ENCODE results near the gene LHFPL6. TPM values are rescaled to one million over a fixed set of nuclear protein-coding genes. Genes with fewer than 3 reads are reported as not detected.
"Not testable (repeated sequence)": the region's sequence is repeated elsewhere in the genome, so short reads cannot be mapped to it uniquely, and the experiment has no call there.

LHFPL6 gene
- total RNA-seq, 2 experiments from 2014 or later, result 0.60 to 0.74 TPM

GRCh38 chr13:39347926-39348901, 254.8 kb downstream of the LHFPL6 start:
- Mint-ChIP-seq H3K27me3 (peaks cover 12% of the 10 kb centered on the region), H3K4me1 (ENCODE audit: low read depth) (no peaks in the 10 kb centered on the region), H3K9me3 (no peaks in the 10 kb centered on the region), H3K4me3 (no peak overlapping the region), H3K27ac (no peak overlapping the region), H3K36me3 (ENCODE audit: low read depth) (no peaks in the 10 kb centered on the region)
- ChIA-PET POLR2A (no interaction called here), CTCF (no interaction called here)
- intact Hi-C loops (cut with micrococcal nuclease), result no loop called here
- ATAC-seq (no peak), DNase-seq (no peak)
- TF ChIP-seq CTCF (IDR thresholded peaks at IDR 0.05), result no peak

GRCh38 chr13:39345982-39346381, 257.0 kb downstream of the LHFPL6 start:
- TF ChIP-seq CTCF (IDR thresholded peaks at IDR 0.05), result no peak

GRCh38 chr13:39341251-39341650, 261.7 kb downstream of the LHFPL6 start:
- no peak for DNase-seq
- TF ChIP-seq CTCF (IDR thresholded peaks at IDR 0.05), result no peak
- H3K36me3 Mint-ChIP-seq (ENCODE audit: low read depth), result no peaks in the 10 kb centered on the region
- POLR2A ChIA-PET, result interaction anchor here (0.6 kb wide), 1 partner anchor 862 kb away, joined by 3 read pairs; no protein-coding TSS in a partner anchor
- intact Hi-C loops (cut with micrococcal nuclease), result no loop called here
- H3K27ac Mint-ChIP-seq, result no peak overlapping the region
- H3K4me1 Mint-ChIP-seq (ENCODE audit: low read depth), result no peaks in the 10 kb centered on the region
- CTCF ChIA-PET, result no interaction called here
- no peak for ATAC-seq
- peaks cover 5% of the 10 kb centered on the region for H3K27me3 Mint-ChIP-seq
- no peak overlapping the region for H3K4me3 Mint-ChIP-seq
- H3K9me3 Mint-ChIP-seq, result no peaks in the 10 kb centered on the region

More at GRCh38 chr13:39345982-39346381, 257.0 kb downstream of the LHFPL6 start:
- no peaks in the 10 kb centered on the region for H3K36me3 Mint-ChIP-seq (ENCODE audit: low read depth)
- ATAC-seq, result no peak
- POLR2A ChIA-PET, result no interaction called here
- no peak overlapping the region for H3K4me3 Mint-ChIP-seq
- intact Hi-C loops (cut with micrococcal nuclease), result no loop called here
- no peak for DNase-seq
- no peaks in the 10 kb centered on the region for H3K4me1 Mint-ChIP-seq (ENCODE audit: low read depth)
- no peak overlapping the region for H3K27ac Mint-ChIP-seq
- H3K9me3 Mint-ChIP-seq, result no peaks in the 10 kb centered on the region
- peaks cover 13% of the 10 kb centered on the region for H3K27me3 Mint-ChIP-seq
- CTCF ChIA-PET, result no interaction called here

- H3K4me3 Mint-ChIP-seq; H3K9me3 Mint-ChIP-seq; POLR2A ChIA-PET; H3K27ac Mint-ChIP-seq; H3K27me3 Mint-ChIP-seq; intact Hi-C loops (cut with micrococcal nuclease); ATAC-seq; H3K4me1 Mint-ChIP-seq (ENCODE audit: low read depth); DNase-seq; CTCF ChIA-PET; H3K36me3 Mint-ChIP-seq (ENCODE audit: low read depth): not testable (repeated sequence)
Measured at GRCh38 chr13:39338114-39338513, 264.9 kb downstream of the LHFPL6 start.

GRCh38 chr13:39336937-39337336, 266.1 kb downstream of the LHFPL6 start:
- H3K27ac Mint-ChIP-seq, result no peak overlapping the region
- H3K4me1 Mint-ChIP-seq (ENCODE audit: low read depth), result no peaks in the 10 kb centered on the region
- POLR2A ChIA-PET, result no interaction called here
- H3K27me3 Mint-ChIP-seq, result peaks cover 5% of the 10 kb centered on the region
- CTCF ChIA-PET, result no interaction called here
- no peaks in the 10 kb centered on the region for H3K36me3 Mint-ChIP-seq (ENCODE audit: low read depth)
- peaks cover 2% of the 10 kb centered on the region for H3K9me3 Mint-ChIP-seq
- H3K4me3 Mint-ChIP-seq, result no peak overlapping the region
- TF ChIP-seq CTCF (IDR thresholded peaks at IDR 0.05), result no peak
- DNase-seq (no peak), ATAC-seq (no peak)
- intact Hi-C loops (cut with micrococcal nuclease), result no loop called here

Measured in activated CD8-positive, alpha-beta T cell treated with anti-CD3 and anti-CD28 coated beads for 36 hours (primary cell).